Esophagus (tissue), 2 donors: Measurements from ENCODE around the gene INHBA. TPM values are rescaled to one million over a fixed set of nuclear protein-coding genes. Genes with fewer than 3 reads are reported as not detected.

Experiments
- H3K27ac ChIP-seq, 2 donors: one replicate each; pipeline ENCODE4 v1.5.1; 2013; ENCODE audit warnings: low read depth in 2 of 2, mild to moderate bottlenecking in 2 of 2, inconsistent platforms in 1 of 2, low read length in 1 of 2, moderate library complexity in 1 of 2
- H3K27me3 ChIP-seq, 2 donors: one replicate each; pipeline ENCODE4 v1.6.1; 2013; ENCODE audit warnings: low read length in 2 of 2, control low read depth in 1 of 2, mild to moderate bottlenecking in 1 of 2; ENCODE audit not compliant: insufficient read depth in 2 of 2, control insufficient read depth in 1 of 2
- H3K36me3 ChIP-seq, 2 donors: one replicate each; pipeline ENCODE4 v1.6.1; 2013; ENCODE audit warnings: low read length in 1 of 2; ENCODE audit not compliant: control insufficient read depth in 2 of 2, insufficient read depth in 2 of 2
- H3K4me1 ChIP-seq, 2 donors: one replicate each; pipeline ENCODE4 v1.6.1; 2013; ENCODE audit warnings: low read length in 1 of 2; ENCODE audit not compliant: control insufficient read depth in 2 of 2, insufficient read depth in 2 of 2
- H3K4me3 ChIP-seq, 2 donors: one replicate each; pipeline ENCODE4 v1.5.1; 2013; ENCODE audit warnings: low read length in 2 of 2, mild to moderate bottlenecking in 2 of 2, low read depth in 1 of 2, moderate library complexity in 1 of 2
- H3K9me3 ChIP-seq, 2 donors: one replicate each; pipeline ENCODE4 v1.6.1; 2013; ENCODE audit warnings: mild to moderate bottlenecking in 2 of 2, low read depth in 1 of 2, low read length in 1 of 2, moderate library complexity in 1 of 2; ENCODE audit not compliant: control insufficient read depth in 2 of 2, insufficient read depth in 1 of 2
- WGBS, 2 donors: extraction: QIAGEN DNeasy Blood & Tissue Kit; methylation state at CpG; one replicate each; pipeline ENCODE4 v1.1.7; 2013; 5-methylcytosine and 5-hydroxymethylcytosine counted together
- polyA plus RNA-seq, 2 donors: library from polyadenylated mRNA; stranded (reverse); fragments of 200-250 nt; gene quantifications; one replicate each; pipeline ENCODE4 v1.2.3, GENCODE V29; 2013
- donor health status: healthy with polysubstance abuse.
- donor health status: Bipolar disorder and iron deficiency.

The INHBA gene
- polyA plus RNA-seq, 2 donors: 0.42 to 0.61 TPM

GRCh38 chr7:41692251-41692650, 10.6 kb downstream of the INHBA start:
- H3K4me1 ChIP-seq: peaks cover 0 to 2% of the 10 kb centered on the region in 2 donors
- H3K4me3 ChIP-seq: no peak overlapping the region
- no peaks in the 10 kb centered on the region for H3K27me3 ChIP-seq
- no peaks in the 10 kb centered on the region for H3K9me3 ChIP-seq
- H3K27ac ChIP-seq: no peak overlapping the region
- H3K36me3 ChIP-seq: peaks cover 0 to 3% of the 10 kb centered on the region in 2 donors
- 58 to 65% methylated on average over 7 of the region's 7 CpGs for WGBS, 2 donors

- Histone ChIP-seq H3K27ac (no peak overlapping the region), H3K4me1 (peaks cover 0 to 2% of the 10 kb centered on the region in 2 donors), H3K9me3 (no peaks in the 10 kb centered on the region), H3K4me3 (no peak overlapping the region), H3K27me3 (no peaks in the 10 kb centered on the region), H3K36me3 (peaks cover 0 to 3% of the 10 kb centered on the region in 2 donors)
- 59 to 70% methylated on average over 3 of the region's 3 CpGs for WGBS, 2 donors
These were observed 11.4 kb downstream of the INHBA start for GRCh38 chr7:41691286-41692190.

- Histone ChIP-seq H3K9me3 (no peaks in the 10 kb centered on the region), H3K36me3 (peaks cover 0 to 3% of the 10 kb centered on the region in 2 donors), H3K27ac (peak overlapping the region in 1 of 2 donors; percentile 3), H3K4me1 (peaks cover 0 to 2% of the 10 kb centered on the region in 2 donors), H3K4me3 (no peak overlapping the region), H3K27me3 (no peaks in the 10 kb centered on the region)
- WGBS, 2 donors: 90 to 94% methylated on average over 16 of the region's 16 CpGs
These were observed 13.1 kb downstream of the INHBA start for GRCh38 chr7:41689815-41690214.

GRCh38 chr7:41688906-41689305, 14.0 kb downstream of the INHBA start:
- Histone ChIP-seq H3K27ac (no peak overlapping the region), H3K4me1 (peaks cover 0 to 2% of the 10 kb centered on the region in 2 donors), H3K4me3 (no peak overlapping the region), H3K36me3 (peaks cover 0 to 3% of the 10 kb centered on the region in 2 donors), H3K9me3 (no peaks in the 10 kb centered on the region), H3K27me3 (no peaks in the 10 kb centered on the region)
- WGBS, 2 donors: 77 to 80% methylated on average over 2 of the region's 2 CpGs

GRCh38 chr7:41688012-41688625, 14.8 kb downstream of the INHBA start:
- H3K27me3 ChIP-seq: no peaks in the 10 kb centered on the region
- H3K27ac ChIP-seq: no peak overlapping the region
- H3K4me1 ChIP-seq: peaks cover 0 to 2% of the 10 kb centered on the region in 2 donors
- WGBS, 2 donors: 92 to 94% methylated on average over 2 of the region's 2 CpGs
- H3K9me3 ChIP-seq: no peaks in the 10 kb centered on the region
- no peak overlapping the region for H3K4me3 ChIP-seq
- peaks cover 0 to 3% of the 10 kb centered on the region in 2 donors for H3K36me3 ChIP-seq

GRCh38 chr7:41685684-41686083, 17.2 kb downstream of the INHBA start:
- Histone ChIP-seq H3K27ac (no peak overlapping the region), H3K9me3 (no peaks in the 10 kb centered on the region), H3K36me3 (peaks cover 0 to 3% of the 10 kb centered on the region in 2 donors), H3K4me1 (no peaks in the 10 kb centered on the region), H3K4me3 (no peak overlapping the region), H3K27me3 (no peaks in the 10 kb centered on the region)
- 44 to 47% methylated on average over 1 of the region's 1 CpG for WGBS, 2 donors

GRCh38 chr7:41682422-41682821, 20.5 kb downstream of the INHBA start:
- Histone ChIP-seq H3K4me3 (no peak overlapping the region), H3K36me3 (no peaks in the 10 kb centered on the region), H3K27ac (no peak overlapping the region), H3K9me3 (no peaks in the 10 kb centered on the region), H3K27me3 (no peaks in the 10 kb centered on the region), H3K4me1 (no peaks in the 10 kb centered on the region)

GRCh38 chr7:41679566-41679965, 23.3 kb downstream of the INHBA start:
- Histone ChIP-seq H3K9me3 (no peaks in the 10 kb centered on the region), H3K4me3 (no peak overlapping the region), H3K27me3 (no peaks in the 10 kb centered on the region), H3K4me1 (no peaks in the 10 kb centered on the region), H3K36me3 (no peaks in the 10 kb centered on the region), H3K27ac (no peak overlapping the region)
- WGBS, 2 donors: 88 to 94% methylated on average over 2 of the region's 2 CpGs

GRCh38 chr7:41674505-41675023, 28.3 kb downstream of the INHBA start:
- Histone ChIP-seq H3K4me3 (no peak overlapping the region), H3K27ac (no peak overlapping the region), H3K9me3 (no peaks in the 10 kb centered on the region), H3K27me3 (no peaks in the 10 kb centered on the region), H3K36me3 (no peaks in the 10 kb centered on the region), H3K4me1 (no peaks in the 10 kb centered on the region)
- WGBS, 2 donors: 56 to 59% methylated on average over 4 of the region's 4 CpGs
